Stimulated activated CD4-positive, alpha-beta T cell treated with anti-CD3 and anti-CD28 coated beads, Interleukin-1b, Interleukin-23, amount 100 ng/mL, for 48 hours (primary cell): ENCODE results near the gene PSMA2.

Experiments
- DNase-seq: peaks from one replicate; pipeline ENCODE4 v3.0.0-alpha.2; 2020

PSMA2 gene

DNA sequence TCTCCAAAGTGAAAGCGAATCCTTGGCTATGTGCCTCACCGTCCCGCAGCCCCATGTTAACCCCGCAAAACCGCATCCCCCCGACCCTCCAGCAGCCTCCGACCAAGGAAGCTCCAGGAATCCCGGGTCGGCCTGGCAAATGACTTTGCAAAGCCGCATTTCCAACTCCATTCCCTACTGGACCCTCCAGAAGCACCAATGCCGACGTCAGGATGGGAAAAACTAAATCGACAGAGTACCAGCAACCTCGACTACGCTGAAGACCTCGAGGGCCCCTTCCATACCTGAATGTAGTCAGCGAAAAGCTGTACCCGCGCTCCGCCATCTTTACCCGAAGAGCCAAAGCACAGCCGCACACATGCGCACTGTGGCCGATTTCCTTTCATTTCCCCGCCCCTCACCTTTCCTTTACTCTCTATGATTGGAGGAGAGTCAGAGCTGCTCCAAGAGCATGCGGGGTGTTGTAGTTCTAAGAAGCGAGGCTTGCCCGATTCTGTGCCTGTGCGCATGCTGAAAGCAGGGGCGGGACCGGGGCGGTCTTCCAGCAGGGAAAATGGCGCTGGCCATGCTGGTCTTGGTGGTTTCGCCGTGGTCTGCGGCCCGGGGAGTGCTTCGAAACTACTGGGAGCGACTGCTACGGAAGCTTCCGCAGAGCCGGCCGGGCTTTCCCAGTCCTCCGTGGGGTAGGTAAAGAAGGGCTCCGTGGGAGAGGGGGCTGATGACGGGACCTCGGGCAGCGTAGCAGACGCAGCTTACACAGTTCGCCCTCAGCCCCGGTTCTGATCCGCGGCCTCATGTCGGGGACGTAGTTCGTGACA is at the start of gene PSMA2, which contains the start of gene MRPL32:
Gene PSMA2 (minus strand): TSS at position 341 of the 818 bp plus-strand sequence. CDS start 16 bp downstream, at position 325.
Gene MRPL32 (plus strand): TSS at position 543 of the 818 bp plus-strand sequence. CDS start 11 bp downstream, at position 554.
- DNase-seq = peak; percentile 94

DNA sequence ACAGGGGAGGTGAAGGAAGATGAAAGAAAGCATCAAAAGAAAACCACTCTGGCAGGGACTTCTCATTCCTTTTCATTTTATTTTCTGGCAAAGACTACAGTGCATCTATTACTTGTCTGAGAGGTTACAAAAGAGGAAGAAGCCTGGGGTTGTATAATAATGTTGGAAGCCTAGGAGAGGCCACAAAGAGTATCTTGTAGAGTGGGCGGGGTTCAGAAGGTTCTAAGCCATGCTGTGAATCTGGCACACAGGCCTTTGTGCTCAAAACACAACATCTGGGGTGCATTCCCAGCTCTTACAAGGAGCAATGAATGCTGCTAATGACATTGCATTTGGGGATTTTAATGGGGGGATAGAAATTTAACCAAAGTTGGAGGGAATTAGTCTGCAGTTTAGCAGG is 49.6 kb upstream of the PSMA2 start:
- no peak for DNase-seq

DNA sequence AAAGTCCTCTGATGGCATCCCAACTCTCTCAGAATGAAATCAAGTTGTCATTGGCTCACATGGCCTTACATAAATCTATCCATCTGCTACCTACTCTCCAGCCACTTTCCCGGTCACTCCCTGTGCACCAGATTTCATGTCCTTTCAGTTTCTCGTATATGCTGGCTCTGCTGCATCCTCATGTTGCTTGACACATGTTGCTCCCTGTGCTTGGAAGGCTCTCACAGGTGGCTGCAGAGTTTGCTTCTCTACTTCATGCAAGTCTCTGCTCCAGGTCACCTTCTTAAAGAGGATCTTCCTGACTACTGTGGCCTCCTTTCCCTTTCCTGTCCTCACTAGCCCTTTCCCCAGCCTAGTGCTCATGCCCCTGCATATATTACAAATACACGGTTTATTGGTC is 48.5 kb upstream of the PSMA2 start:
- no peak for DNase-seq

DNA sequence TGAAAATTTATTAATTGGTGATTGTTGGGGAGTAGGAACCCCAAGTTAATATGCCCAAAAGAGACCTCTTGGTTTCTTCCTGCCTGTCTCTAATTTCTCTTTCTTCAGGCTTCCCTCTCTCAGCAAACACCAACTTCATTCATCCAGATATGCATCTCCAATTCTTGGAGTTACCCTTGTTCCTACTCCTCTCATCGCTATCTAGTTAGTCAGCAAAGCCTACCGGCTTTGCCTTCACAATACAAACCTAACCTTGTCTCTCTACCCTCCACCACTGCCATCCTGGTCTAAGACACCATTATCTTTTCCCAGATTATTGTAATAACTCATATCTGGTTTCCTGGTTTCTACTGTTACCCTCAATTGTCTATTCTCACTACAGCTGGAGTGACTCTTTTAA is 48.1 kb upstream of the PSMA2 start:
- no peak for DNase-seq

DNA sequence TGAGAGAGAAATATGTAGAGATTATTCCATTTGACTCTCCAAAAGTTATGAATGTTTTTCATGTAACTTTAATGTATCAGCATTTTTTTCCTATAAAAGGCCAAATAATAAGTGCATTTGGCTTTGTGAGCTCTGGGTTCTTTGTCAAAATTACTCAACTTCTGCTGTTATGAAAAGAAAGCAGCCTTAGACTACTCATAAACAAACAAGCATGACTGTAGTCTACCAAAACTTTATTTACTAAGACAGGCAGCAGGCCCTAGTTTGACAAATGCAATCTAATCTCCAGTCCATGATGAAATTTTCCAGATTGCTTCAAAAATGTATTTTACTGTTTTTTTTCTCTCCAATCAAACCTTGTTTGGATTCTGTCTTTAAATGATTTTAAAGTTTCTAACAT is 46.5 kb upstream of the PSMA2 start:
- no peak for DNase-seq

DNA sequence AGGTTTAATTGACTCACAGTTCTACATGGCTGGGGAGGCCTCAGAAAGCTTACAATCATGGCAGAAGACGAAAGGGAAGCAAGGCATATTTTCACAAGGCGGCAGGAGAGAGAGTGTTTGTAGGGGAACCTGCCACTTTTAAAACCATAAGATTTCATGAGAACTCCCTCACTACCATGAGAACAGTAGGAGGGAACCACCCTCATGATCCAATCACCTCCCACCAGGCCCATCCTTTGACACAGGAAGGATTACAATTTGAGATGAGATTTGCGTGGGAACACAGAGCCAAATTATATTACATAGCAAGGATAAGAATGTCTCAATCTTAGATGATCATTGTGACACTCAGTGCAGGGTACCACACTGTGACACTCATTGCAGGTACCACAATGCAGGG is 44.4 kb upstream of the PSMA2 start:
- DNase-seq = no peak

DNA sequence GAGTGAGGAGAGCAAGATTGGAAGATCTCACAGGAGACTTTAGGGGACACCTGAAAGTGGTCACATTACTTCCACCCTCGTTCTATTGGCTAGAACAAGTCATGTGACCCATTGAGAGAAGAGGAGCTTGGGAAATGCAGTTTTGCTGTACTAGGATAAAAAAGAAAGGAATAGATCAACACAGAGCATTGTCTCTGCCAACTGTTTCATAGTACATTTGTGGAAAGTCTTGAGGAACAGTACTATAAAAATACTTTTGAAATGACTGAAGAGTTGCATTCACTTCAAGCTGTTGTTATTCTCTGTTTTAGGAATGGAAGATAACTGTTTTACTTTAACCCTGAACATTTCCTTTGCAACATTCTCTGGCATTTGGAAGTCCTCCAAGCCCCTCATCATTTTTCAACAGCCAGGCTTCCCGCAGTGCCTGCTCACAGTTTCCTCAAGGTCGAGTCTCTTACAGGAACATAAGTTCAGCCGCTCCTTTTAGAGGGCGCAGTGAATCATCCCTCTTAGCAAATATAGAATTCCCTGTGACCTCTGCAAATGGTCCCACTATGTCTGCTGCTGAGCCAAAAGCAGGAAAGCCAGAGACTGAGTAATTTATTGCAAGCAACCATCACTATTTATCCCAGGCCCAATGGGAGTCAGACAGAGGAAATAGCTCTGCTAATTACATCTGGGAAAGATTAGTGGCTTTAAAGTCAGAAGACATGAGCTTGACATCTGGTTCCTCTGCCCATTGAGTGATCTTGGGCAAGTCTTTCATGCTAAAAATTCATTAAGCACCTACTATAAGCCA is 40.9 kb upstream of the PSMA2 start:
- no peak for DNase-seq

DNA sequence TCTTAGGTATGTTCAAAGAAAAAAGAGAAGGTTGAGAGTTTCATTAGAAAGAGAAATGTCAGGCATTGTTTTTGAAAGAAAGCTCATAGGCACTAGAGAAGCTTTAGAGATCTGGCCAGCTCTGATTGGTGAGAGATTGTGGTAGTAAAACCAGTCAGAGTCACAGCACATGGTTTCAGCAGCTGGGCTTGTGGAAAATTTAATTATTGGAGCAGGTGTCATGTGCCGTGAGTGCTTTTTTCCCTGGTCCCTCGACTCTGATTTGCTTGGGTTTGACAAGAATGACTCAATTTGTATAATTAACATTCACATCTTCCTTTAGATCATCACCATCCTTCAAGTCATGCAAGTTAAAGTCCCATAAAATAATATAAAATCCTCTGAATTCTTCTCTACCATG is 35.4 kb upstream of the PSMA2 start:
- no peak for DNase-seq

DNA sequence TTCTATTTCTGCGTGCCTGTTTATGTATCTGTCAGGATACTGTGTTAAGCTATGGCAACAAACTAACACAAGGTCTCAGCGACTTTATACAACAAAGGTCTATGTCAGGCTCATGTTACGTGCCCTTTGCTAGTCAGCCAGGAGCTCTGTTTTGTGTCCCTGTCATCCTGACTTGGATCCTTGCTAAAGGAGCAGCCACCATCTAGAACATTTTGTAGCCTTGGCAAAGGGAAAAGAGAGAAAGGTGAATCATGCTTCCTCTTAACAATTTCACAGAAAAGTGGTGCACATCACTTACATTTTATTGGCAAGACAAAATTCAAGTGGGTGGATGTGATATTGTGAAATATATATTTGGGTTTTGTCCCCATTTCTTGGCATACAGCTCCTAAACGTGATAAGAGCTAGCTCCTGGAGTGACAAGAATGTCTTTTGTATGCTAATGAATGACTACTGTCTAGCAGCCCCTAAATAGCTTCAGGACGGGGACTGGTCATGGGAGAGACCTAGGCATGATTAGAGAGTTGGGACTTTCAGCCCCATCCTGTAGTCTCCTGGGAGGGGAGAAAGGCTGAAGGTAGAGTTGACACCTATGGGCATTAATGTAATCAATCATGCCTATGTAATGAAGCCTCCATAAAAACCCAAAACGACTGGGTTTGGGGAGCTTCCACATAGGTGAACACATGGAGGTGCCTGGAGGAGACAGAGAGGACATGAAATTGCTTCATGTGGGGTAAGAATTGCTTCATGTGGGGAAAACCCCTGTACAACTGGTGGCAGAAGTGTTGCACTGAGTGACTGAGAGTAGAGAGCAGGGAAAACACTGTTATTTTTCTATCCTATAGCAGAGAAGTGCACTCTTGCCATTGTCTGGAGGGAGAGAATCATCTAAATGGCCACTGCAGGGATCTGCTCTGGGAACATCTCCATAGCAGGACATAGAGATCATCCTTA is 33.2 kb upstream of the PSMA2 start:
- no peak for DNase-seq

DNA sequence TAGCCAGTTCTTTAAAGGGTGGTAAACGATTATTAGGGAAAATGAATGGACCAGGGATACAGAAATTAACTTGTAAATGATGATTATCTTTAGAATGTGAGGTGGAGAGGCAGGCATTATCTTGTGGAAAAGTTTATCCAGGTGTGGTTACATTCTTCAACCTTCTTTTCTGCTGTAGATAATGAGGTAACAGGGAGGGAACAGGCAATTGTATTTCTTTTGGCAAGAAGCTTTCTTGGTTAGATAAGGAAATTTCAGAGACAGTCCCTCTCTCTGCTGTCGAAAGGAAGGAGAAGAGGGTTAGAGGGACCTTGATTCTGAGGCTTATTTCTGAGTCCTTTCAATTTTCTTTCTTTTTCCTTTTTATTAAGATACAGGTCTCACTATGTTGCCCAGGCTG is 32.3 kb upstream of the PSMA2 start:
- no peak for DNase-seq

DNA sequence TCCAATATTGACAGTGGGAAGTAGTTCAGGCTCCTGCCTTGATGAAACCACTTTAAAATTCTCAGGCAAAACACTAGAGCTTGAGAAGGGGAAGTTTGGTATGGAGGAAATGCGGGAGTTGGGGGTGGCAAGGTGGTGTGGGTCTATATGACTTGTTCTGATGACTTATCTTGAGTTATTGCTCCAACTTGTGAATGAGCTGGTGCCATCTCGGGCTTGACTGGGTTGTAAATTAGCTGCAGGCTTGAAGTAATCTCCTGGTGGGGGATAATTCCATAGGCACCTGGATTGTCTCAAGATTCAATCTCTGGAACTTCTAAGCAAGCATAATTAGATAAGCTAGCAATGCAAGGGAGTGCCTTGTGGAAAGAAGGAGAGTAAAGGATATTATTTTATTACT is 29.2 kb upstream of the PSMA2 start:
- no peak for DNase-seq

DNA sequence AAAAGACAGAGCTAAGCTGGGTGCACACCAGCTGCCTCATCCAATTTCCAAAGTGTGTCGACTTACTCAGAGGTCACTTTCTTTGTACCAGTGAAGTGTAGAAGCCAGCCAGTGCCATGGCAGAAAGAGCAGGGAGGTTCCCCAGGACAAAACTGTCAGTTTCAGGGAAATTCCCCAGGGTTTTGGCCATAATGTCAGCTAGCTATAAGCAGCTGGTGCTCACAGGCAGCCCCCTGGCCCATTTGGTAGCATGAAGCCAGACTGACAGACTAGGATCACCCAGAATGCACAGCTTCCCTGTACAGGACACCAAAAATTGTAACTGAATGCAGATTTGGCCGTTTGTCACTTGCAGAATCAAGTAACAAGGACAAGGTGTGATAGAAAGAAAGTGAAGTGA is 28.8 kb upstream of the PSMA2 start:
- DNase-seq = no peak

DNA sequence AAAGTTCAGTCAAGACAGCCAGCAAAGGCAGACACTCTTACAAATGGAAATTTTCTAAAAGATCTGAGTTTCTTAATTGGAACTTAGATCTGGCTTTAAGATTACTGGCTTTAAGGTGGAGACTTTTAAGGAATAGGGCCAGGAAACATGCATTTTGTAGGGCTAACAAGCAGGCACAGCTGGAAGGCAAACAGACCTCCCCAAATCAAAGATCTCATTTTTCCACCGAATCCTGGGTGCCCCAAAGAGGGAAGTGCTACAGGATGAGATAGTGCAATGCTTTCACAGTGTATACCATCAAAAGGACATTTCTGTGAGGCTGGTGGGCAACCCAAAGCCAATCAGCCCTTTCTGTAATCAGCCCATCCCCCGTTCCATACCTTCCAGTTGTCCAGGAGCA is 27.6 kb upstream of the PSMA2 start:
- no peak for DNase-seq

DNA sequence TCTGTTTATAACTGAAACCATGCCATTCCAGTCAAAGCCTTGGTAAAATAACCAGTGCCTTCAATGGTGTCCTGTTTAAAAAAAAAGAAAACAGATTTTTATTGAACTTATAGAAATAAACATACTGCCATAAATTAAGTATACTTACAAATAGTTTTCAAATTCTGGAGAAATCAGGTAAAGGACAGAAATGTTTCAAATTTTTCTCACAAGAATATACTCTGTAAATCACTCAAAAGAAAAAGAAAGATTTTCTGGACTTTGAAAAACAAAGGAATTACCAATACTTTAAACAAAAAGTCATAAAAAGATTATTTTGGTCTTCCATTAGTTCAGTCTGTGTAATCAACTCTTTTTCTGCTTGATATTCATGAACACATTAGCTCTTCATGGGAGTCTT is 24.1 kb upstream of the PSMA2 start:
- DNase-seq = no peak

DNA sequence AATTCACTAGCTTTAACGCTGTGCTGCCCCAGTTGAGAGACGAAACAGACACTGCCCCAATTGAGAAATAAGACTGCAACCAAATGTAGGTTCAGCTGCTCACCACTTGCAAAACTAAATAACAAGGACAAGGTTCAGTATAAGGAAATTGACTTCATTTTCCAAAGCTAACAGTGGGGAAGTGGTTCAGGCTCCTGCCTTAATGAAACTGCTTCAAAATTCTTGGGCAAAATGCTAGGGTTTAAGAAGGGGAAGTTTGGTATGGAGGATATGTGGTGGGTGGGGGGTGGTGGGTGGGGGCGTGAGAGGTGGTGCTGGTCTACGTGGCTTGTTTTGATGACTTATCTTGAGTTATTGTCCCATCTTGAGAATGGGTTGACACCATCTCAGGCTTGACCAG is 22.0 kb upstream of the PSMA2 start:
- no peak for DNase-seq

DNA sequence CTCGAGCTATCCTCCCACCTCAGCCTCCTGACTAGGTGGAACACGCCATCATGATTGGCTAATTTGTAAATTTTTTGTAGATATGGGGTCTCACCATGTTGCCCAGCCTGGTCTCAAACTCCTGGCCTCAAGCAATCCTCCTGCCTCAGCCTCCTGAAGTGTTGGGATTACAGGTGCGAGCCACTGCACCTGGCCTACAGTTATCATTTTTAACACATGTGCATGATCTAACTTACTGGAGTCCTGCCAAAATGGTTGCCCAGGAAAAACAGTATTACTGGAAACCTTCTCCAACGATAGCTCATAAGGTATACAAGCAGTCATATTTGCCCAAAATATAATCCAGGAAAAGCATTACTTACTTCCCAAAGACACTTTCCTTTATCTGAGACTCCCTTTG is 20.4 kb upstream of the PSMA2 start:
- no peak for DNase-seq

DNA sequence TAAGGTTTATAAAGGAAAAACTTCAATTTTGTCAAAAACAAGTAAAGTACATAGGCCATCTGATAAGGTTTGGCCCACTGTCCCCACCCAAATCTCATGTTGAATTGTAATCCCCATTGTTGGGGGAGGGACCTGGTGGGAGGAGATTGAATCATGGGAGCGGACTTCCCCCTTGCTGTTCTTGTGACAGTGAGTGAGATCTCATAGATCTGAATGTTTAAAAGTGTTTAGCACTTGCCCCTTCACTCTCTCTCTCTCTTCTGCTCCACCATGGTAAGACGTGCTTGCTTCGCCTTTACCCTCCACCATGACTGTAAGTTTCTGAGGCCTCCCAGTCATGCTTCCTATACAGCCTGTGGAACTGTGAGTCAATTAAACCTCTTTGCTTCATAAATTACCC is 18.4 kb upstream of the PSMA2 start:
- no peak for DNase-seq

DNA sequence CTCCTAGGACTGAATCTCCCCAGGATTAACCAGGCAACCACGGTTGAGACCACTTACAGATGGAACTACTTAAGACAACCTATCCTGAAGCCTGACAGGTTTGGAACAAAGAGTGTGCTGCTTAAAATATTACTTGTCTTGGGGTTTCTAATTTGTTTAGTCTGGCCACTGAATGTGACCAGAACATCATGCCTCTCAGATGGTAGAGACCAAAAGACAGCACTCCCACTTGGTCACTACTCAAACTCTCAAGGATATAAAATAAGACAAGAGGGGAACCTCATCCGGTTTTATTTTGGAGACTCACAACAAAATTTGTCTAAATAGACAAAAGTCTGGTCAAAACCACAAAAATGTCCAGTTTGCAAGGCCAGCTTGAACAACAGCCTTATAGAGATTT is 15.5 kb upstream of the PSMA2 start:
- no peak for DNase-seq

DNA sequence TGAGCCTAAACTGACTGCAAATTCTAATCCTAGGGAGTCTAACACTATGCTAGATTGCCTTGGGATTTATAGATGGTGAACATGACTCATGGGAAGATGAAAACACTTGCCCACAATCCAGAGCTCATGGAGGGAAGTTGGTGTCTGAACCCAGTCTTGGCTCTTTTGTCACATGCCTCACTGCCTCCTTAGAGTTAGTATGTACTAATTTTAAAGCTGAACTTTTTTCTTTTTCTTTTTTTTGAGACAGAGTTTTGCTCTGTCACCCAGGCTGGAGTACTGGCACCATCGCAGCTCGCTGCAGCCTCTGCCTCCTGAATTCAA is 14.6 kb upstream of the PSMA2 start:
- DNase-seq = no peak

DNA sequence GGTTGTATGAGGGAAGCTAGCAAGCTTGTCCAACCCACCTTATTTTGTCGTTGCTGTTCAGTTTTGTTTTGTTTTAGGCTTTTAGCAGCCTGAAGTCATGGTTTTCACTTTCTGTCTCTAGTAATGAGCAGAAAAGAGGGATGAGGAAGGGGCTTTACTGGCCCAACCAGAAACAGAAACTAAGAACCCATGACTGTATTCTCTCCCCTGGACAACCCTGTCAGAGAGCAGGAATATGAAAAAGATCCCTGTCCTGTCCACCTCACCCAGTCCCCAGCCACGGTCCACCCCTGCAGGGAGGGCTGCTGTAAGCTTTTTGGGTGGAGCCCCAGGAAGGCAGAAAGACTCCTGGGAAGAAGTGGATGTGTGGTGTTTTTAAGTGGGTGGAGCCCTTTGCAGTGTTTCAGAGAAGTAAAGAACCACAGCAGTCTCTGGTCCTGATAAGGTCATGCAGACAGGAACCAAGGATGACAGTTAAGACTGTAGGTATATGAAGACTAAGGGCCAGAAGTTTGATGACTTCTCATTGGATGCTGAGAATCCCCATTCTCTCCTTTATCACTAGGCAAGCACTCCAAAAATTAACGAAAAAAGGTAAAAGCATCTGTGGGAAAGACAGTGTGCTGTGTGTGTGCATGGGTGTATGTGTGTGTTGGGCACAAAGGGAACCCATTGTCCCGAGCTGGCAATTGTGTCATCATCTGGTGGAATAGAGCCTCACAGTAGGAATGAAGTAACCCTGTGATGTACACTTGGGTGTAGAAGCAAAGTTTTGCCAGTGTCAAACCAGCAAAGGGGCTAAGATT is 14.1 kb upstream of the PSMA2 start:
- no peak for DNase-seq

DNA sequence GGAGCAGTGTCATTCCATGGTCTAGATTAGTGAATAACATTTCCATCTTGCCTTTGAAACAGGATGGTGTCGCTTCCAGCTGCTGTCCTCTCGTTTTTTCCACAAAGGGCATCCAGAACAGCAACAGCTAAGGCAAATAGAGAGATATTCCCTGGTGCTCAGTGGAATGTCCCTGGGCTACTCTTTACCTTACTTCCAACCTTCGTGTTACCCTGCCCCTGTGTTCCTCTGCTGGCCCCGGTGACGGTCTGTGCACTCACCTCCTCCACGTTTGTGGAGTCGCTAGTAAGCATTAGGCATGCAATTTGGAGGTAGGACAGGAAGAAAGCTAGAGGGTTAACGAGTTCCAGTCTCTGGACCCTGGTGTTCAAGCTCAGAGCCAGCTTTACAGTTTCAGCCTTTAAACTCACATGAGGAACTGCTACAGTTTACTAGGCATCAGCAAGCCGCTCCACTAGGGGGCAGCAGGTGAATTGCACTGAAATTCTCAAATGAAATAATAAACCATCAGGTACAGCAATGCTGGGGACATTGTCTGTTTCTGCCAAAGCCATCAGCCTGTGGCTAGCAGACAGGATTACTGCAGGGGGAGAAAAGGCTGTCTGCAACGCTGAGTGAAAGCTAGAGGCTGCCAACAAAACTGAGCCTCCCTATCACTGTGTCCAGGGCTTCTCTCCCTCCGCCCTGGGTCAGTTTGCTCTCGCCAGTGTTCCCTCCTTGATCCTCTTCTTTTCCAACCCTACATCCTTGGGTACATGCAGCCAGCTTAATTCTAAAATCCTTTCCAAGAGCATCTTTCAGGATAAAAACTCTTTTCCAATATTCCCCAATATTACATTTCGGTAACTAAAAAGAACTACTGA is 9.2 kb upstream of the PSMA2 start:
- peak; percentile 72 for DNase-seq
